A549 (cell line): Measurements from ENCODE around the gene KIF3A.

Experiments used
- POLR2A ChIP-seq: IDR thresholded peaks from 2 replicates; pipeline ENCODE4 v1.6.1; 2012; ENCODE audit warnings: mild to moderate bottlenecking, low read length
- TF ChIP-seq, protein P1 (sequence below): fragments of >200 bp; sonication (Bioruptor Twin); formaldehyde crosslinking; IDR thresholded peaks from 3 replicates; pipeline ENCODE4 v1.5.1; 2016

DNA sequence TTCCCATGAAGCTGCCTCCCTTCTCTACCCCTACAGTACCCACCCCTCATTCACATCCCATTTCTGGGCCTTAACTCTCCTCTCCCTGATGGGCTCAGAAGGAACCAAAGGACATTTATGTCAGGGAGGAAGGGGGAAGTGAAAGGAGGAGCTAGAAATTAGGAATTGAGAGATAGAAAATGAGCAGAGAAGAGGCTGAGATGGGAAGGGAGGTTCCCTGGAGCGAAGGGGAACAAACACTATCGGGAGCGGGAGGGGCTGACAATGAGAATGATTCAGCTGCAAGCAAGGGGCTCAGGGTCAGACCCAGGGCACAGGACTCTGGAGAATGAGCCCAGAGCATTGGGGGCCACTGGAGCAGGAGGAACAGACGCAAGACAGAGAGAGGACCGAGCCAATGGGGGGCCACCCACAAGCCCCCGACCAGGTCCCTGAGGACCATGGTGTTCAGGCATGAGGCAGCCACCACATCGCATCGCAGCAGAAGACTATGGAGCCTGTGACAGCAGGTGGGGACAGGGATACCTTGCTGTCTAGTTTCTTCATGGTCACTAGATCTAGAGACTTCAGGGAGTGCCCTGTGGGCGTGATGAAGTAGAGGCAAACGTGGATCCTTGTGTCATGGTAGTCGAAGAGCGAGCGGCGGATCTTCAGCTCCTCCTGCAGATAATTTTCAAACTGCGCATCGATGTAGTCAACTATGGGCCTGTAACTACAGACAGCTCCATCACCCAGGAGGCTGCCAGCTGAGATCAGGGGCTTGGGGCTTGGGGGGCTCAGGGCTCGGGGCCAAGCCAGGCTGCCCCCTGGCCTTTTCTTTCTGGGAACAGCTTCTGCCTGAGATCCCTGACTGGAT lies 26.1 kb upstream of the KIF3A start:
- TF ChIP-seq, protein P1, sequence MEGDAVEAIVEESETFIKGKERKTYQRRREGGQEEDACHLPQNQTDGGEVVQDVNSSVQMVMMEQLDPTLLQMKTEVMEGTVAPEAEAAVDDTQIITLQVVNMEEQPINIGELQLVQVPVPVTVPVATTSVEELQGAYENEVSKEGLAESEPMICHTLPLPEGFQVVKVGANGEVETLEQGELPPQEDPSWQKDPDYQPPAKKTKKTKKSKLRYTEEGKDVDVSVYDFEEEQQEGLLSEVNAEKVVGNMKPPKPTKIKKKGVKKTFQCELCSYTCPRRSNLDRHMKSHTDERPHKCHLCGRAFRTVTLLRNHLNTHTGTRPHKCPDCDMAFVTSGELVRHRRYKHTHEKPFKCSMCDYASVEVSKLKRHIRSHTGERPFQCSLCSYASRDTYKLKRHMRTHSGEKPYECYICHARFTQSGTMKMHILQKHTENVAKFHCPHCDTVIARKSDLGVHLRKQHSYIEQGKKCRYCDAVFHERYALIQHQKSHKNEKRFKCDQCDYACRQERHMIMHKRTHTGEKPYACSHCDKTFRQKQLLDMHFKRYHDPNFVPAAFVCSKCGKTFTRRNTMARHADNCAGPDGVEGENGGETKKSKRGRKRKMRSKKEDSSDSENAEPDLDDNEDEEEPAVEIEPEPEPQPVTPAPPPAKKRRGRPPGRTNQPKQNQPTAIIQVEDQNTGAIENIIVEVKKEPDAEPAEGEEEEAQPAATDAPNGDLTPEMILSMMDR, result no peak
- TF ChIP-seq POLR2A, result no peak
